IMR-90 (cell line): ENCODE data around the gene LMBRD2. TPM values are rescaled to one million over a fixed set of nuclear protein-coding genes. Genes with fewer than 3 reads are reported as not detected.

Experiments
- ATAC-seq: fragments of 200-7000 bp; cut with Tn5 transposase; 2 replicates; pipeline ENCODE4 v1.9.1; 2020; ENCODE audit warnings: low read depth, mild to moderate bottlenecking, moderate library complexity
- BruUV-seq: library from RNA; stranded (reverse); fragments of 400-500 nt; replicated peaks from 2 replicates; lab custom pipeline; 2021; lab: Mats Ljungman, UMichigan
- CTCF ChIA-PET: fragments of 300-600 bp; formaldehyde crosslinking; extraction: SDS; loops from one replicate; lab custom pipeline; 2021; ENCODE audit warnings: antibody characterized with exemption; lab: Yijun Ruan, JAX
- POLR2A ChIA-PET: fragments of 300-600 bp; sonication (Branson Sonifier 250); formaldehyde crosslinking; loops from one replicate; lab custom pipeline; 2022; ENCODE audit warnings: antibody characterized with exemption; ENCODE audit not compliant: unreplicated experiment; lab: Charles Lee
- DNase-seq: peaks from one replicate; pipeline ENCODE4 v3.0.0; 2013
- H2AFZ ChIP-seq: replicated peaks from 2 replicates; pipeline ENCODE3; 2013; ENCODE audit warnings: low read length, mild to moderate bottlenecking; ENCODE audit not compliant: poor library complexity
- H2AK5ac ChIP-seq: 2 replicates; pipeline ENCODE4 v1.6.1; 2013; ENCODE audit warnings: low read depth, low read length, inconsistent platforms
- H2AK9ac ChIP-seq: replicated peaks from 2 replicates; pipeline ENCODE3; 2013; ENCODE audit warnings: mild to moderate bottlenecking, low read depth, low read length, moderate library complexity; ENCODE audit not compliant: poor library complexity
- H2BK120ac ChIP-seq: 2 replicates; pipeline ENCODE4 v1.6.1; 2013; ENCODE audit warnings: low read depth, low read length, inconsistent platforms
- H2BK15ac ChIP-seq: 3 replicates; pipeline ENCODE4 v1.6.1; 2013; ENCODE audit warnings: low read depth, low read length, inconsistent platforms
- H2BK20ac ChIP-seq: 2 replicates; pipeline ENCODE4 v1.6.1; 2013; ENCODE audit warnings: low read depth, mild to moderate bottlenecking, inconsistent platforms, low read length, moderate library complexity
- H2BK5ac ChIP-seq: 2 replicates; pipeline ENCODE4 v1.6.1; 2013; ENCODE audit warnings: mild to moderate bottlenecking, low read depth, low read length, inconsistent platforms; ENCODE audit not compliant: poor library complexity, severe bottlenecking
- H3K14ac ChIP-seq: replicated peaks from 2 replicates; pipeline ENCODE4 v1.6.1; 2013; ENCODE audit warnings: low read depth, low read length, inconsistent platforms
- H3K18ac ChIP-seq: 2 replicates; pipeline ENCODE4 v1.6.1; 2013; ENCODE audit warnings: low read depth, low read length, control low read depth
- H3K23ac ChIP-seq: 2 replicates; pipeline ENCODE4 v1.6.1; 2013; ENCODE audit warnings: low read depth, low read length, inconsistent platforms
- H3K27ac ChIP-seq: 2 replicates; pipeline ENCODE4 v1.5.1; 2013; ENCODE audit warnings: mild to moderate bottlenecking, control low read depth, low read length; ENCODE audit not compliant: insufficient read depth
- H3K27me3 ChIP-seq: 2 replicates; pipeline ENCODE4 v1.6.1; 2013; ENCODE audit warnings: low read length; ENCODE audit not compliant: control insufficient read depth, insufficient read depth
- H3K36me3 ChIP-seq: 2 replicates; pipeline ENCODE4 v1.6.1; 2013; ENCODE audit warnings: low read length, mixed read lengths; ENCODE audit not compliant: control insufficient read depth, insufficient read depth
- H3K4ac ChIP-seq: 2 replicates; pipeline ENCODE4 v1.6.1; 2013; ENCODE audit warnings: low read depth, low read length, inconsistent platforms
- H3K4me1 ChIP-seq: 2 replicates; pipeline ENCODE4 v1.6.1; 2013; ENCODE audit warnings: low read length, mixed read lengths; ENCODE audit not compliant: control insufficient read depth, insufficient read depth
- H3K4me2 ChIP-seq: 2 replicates; pipeline ENCODE4 v1.6.1; 2013; ENCODE audit warnings: low read depth, mild to moderate bottlenecking, control low read depth, low read length, moderate library complexity
- H3K4me3 ChIP-seq: 2 replicates; pipeline ENCODE4 v1.5.1; 2013; ENCODE audit warnings: low read depth, mild to moderate bottlenecking, control low read depth, low read length, moderate library complexity; ENCODE audit not compliant: insufficient read depth
- H3K56ac ChIP-seq: 2 replicates; pipeline ENCODE4 v1.6.1; 2013; ENCODE audit warnings: low read length, inconsistent platforms; ENCODE audit not compliant: insufficient read depth; ENCODE audit errors: extremely low read depth
- H3K79me1 ChIP-seq, 2 experiments: 2 replicates each; pipeline ENCODE4 v1.6.1; 2013; ENCODE audit warnings: low read length in 2 of 2, inconsistent platforms in 1 of 2, low read depth in 1 of 2
- H3K9ac ChIP-seq: 2 replicates; pipeline ENCODE4 v1.6.1; 2013; ENCODE audit warnings: low read depth, low read length, control low read depth
- H3K9me1 ChIP-seq: 2 replicates; pipeline ENCODE4 v1.6.1; 2013; ENCODE audit warnings: low read length, inconsistent platforms; ENCODE audit not compliant: insufficient read depth
- H3K9me3 ChIP-seq: 2 replicates; pipeline ENCODE4 v1.6.1; 2013; ENCODE audit warnings: low read length; ENCODE audit not compliant: control insufficient read depth, insufficient read depth
- H4K20me1 ChIP-seq: 2 replicates; pipeline ENCODE4 v1.6.1; 2013; ENCODE audit warnings: low read length, inconsistent platforms; ENCODE audit not compliant: insufficient read depth
- H4K5ac ChIP-seq: 2 replicates; pipeline ENCODE4 v1.6.1; 2013; ENCODE audit warnings: mild to moderate bottlenecking, low read depth, low read length, control low read depth
- H4K8ac ChIP-seq, 2 experiments: 2 replicates each; pipeline ENCODE4 v1.6.1; 2013; ENCODE audit warnings: low read depth in 2 of 2, low read length in 2 of 2, control low read depth in 1 of 2, inconsistent platforms in 1 of 2
- H4K91ac ChIP-seq: 2 replicates; pipeline ENCODE4 v1.6.1; 2013; ENCODE audit warnings: low read depth, low read length, inconsistent platforms; ENCODE audit not compliant: insufficient read depth
- BHLHE40 ChIP-seq: fragments of 150-350 bp; IDR thresholded peaks from 2 replicates; pipeline ENCODE4 v1.6.1; 2016; ENCODE audit warnings: mild to moderate bottlenecking, low read depth, low read length
- CEBPB ChIP-seq: IDR thresholded peaks from 2 replicates; pipeline ENCODE4 v1.6.1; 2012; ENCODE audit warnings: low read depth, low read length, improper control_type of control experiment
- FOS ChIP-seq: fragments of 150-350 bp; IDR thresholded peaks from 2 replicates; pipeline ENCODE4 v1.6.1; 2016; ENCODE audit warnings: low read depth, low read length
- MAZ ChIP-seq: IDR thresholded peaks from 2 replicates; pipeline ENCODE4 v1.6.1; 2012; ENCODE audit warnings: low read depth, mild to moderate bottlenecking, low read length, improper control_type of control experiment, moderate library complexity, borderline replicate concordance
- MXI1 ChIP-seq: IDR thresholded peaks from 2 replicates; pipeline ENCODE4 v1.6.1; 2012; ENCODE audit warnings: low read depth, mild to moderate bottlenecking, low read length, moderate library complexity, borderline replicate concordance
- NFE2L2 ChIP-seq: fragments of 150-350 bp; IDR thresholded peaks from 2 replicates; pipeline ENCODE4 v1.6.1; 2016; ENCODE audit warnings: low read depth, mild to moderate bottlenecking, low read length
- POLR2A ChIP-seq: IDR thresholded peaks from 2 replicates; pipeline ENCODE4 v1.6.1; 2012; ENCODE audit warnings: mild to moderate bottlenecking, low read depth, low read length
- RAD21 ChIP-seq: IDR thresholded peaks from 2 replicates; pipeline ENCODE4 v1.6.1; 2012; ENCODE audit warnings: low read length, improper control_type of control experiment
- RCOR1 ChIP-seq: IDR thresholded peaks from 2 replicates; pipeline ENCODE4 v1.6.1; 2012; ENCODE audit warnings: mild to moderate bottlenecking, low read length, improper control_type of control experiment; ENCODE audit not compliant: insufficient replicate concordance
- RFX5 ChIP-seq: IDR thresholded peaks from 2 replicates; pipeline ENCODE4 v1.8.0; 2012; ENCODE audit warnings: low read depth, mild to moderate bottlenecking, low read length, moderate library complexity
- SMC3 ChIP-seq: fragments of 150-350 bp; IDR thresholded peaks from 2 replicates; pipeline ENCODE4 v1.6.1; 2016; ENCODE audit warnings: low read depth, mild to moderate bottlenecking, antibody characterized with exemption, low read length, moderate library complexity
- WGBS, 2 experiments: methylation state at CpG; one replicate each; pipeline versions ENCODE4 v1.1.5 to v1.1.7; 2013; ENCODE audit warnings: missing lambda C conversion rate in 2 of 2; ENCODE audit not compliant: insufficient read length in 1 of 2; ENCODE audit errors: extremely low coverage in 2 of 2; 5-methylcytosine and 5-hydroxymethylcytosine counted together
- dilution Hi-C: fragments of 300-500 bp; cut with HindIII; formaldehyde crosslinking; loops from one replicate; pipeline ENCODE4 v1.14.3; 2018; ENCODE audit warnings: low sequenced_read_pairs; ENCODE audit not compliant: unreplicated experiment
- in situ Hi-C: fragments of 300-500 bp; cut with MboI; formaldehyde crosslinking; loops from 3 replicates; pipeline ENCODE4 v1.14.3; 2019; ENCODE audit warnings: low sequenced_read_pairs, inconsistent platforms, mixed read lengths
- intact Hi-C: fragments of 100-400 bp; cut with micrococcal nuclease; formaldehyde crosslinking; loops from 2 replicates; pipeline ENCODE4 v1.10.0; 2022
- polyA plus RNA-seq, 3 experiments: library from polyadenylated mRNA; depleted of rRNA; stranded (reverse); fragments of >200 nt; gene quantifications; 2 replicates each; pipeline ENCODE4 v1.2.3, GENCODE V29; 2012; ENCODE audit warnings: low replicate concordance in 1 of 3
- total RNA-seq: library from RNA; depleted of rRNA; stranded (reverse); fragments of >200 nt; gene quantifications from 2 replicates; pipeline ENCODE4 v1.2.3, GENCODE V29; 2012
- TF ChIP-seq, protein P1 (sequence below): fragments of 150-350 bp; IDR thresholded peaks from 2 replicates; pipeline ENCODE4 v1.6.1; 2016; ENCODE audit warnings: low read depth, mild to moderate bottlenecking, low read length, moderate library complexity, borderline replicate concordance
- TF ChIP-seq, protein P2 (sequence below): fragments of 150-350 bp; IDR thresholded peaks from 2 replicates; pipeline ENCODE4 v1.6.1; 2017; ENCODE audit warnings: mild to moderate bottlenecking, antibody characterized with exemption, low read length, low read depth
- TF ChIP-seq, protein P3 (sequence below): conservative IDR thresholded peaks from 2 replicates; pipeline ENCODE4 v1.5.1; 2012; ENCODE audit warnings: mild to moderate bottlenecking, low read depth, low read length, improper control_type of control experiment

Gene LMBRD2
- total and polyA plus RNA-seq, 2 of the 4 experiments (the other 2 are of a cell fraction): 1.8 to 5.2 TPM

DNA sequence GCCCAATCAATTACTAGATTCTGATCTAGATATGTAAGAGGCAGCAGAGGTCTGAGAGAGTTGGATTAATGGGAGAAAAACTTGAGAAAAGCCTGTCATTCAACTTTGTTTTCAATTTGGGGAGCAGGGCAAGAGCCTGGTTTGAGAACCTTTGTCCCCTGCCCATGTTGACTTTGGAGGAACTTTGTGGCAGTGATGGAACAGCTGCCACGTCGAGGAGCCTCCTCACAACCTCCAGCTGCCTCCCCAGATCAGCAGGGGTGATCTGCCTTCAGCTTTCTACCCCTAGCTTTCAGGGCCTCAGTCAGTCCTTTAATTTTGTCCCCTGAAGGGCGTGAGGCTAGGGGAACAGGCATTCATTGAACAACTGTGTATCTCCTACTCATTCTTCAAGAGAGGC lies 8.9 kb upstream of the LMBRD2 start:
- Histone ChIP-seq H3K9me1 (0 out of 2 replicates have a peak, but pooled peaks cover 3% of the 10 kb centered on the region), H3K23ac (no peak overlapping the region), H2AFZ (no peak overlapping the region), H3K56ac (no peak overlapping the region), H4K5ac (no peak overlapping the region), H3K36me3 (peaks cover 50% of the 10 kb centered on the region), H2AK5ac (no peak overlapping the region), H3K4me3 (no peak overlapping the region), H3K4me2 (no peak overlapping the region), H3K9me3 (no peaks in the 10 kb centered on the region), H4K91ac (no peak overlapping the region), H2AK9ac (no peak overlapping the region), H3K27ac (no peak overlapping the region), H2BK15ac (no peak overlapping the region), H2BK120ac (no peak overlapping the region), H3K9ac (no peak overlapping the region), H3K18ac (no peak overlapping the region), H4K8ac (no peak overlapping the region), H4K20me1 (peaks cover 4% of the 10 kb centered on the region; the same call in 1 of the 2 replicates), H3K27me3 (no peaks in the 10 kb centered on the region), H3K79me1 (peaks cover 56 to 76% of the 10 kb centered on the region in 2 experiments), H3K4me1 (peaks cover 14% of the 10 kb centered on the region), H3K14ac (no peak overlapping the region), H2BK5ac (no peak overlapping the region), H2BK20ac (no peak overlapping the region), H3K4ac (no peak overlapping the region)
- CTCF ChIA-PET: no interaction called here
- no peak for ATAC-seq
- 100% methylated on average over 2 of the region's 3 CpGs; no CpG with 5 or more reads in 1 of the 2 experiments for WGBS, 2 experiments
- no TSS peak for BruUV-seq
- in situ Hi-C loops: no loop called here
- DNase-seq: no peak
- TF ChIP-seq NFE2L2: no peak
- TF ChIP-seq, protein P1, sequence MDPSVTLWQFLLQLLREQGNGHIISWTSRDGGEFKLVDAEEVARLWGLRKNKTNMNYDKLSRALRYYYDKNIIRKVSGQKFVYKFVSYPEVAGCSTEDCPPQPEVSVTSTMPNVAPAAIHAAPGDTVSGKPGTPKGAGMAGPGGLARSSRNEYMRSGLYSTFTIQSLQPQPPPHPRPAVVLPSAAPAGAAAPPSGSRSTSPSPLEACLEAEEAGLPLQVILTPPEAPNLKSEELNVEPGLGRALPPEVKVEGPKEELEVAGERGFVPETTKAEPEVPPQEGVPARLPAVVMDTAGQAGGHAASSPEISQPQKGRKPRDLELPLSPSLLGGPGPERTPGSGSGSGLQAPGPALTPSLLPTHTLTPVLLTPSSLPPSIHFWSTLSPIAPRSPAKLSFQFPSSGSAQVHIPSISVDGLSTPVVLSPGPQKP: no peak
- TF ChIP-seq RFX5: no peak
- no peak for TF ChIP-seq RAD21
- TF ChIP-seq, protein P2, sequence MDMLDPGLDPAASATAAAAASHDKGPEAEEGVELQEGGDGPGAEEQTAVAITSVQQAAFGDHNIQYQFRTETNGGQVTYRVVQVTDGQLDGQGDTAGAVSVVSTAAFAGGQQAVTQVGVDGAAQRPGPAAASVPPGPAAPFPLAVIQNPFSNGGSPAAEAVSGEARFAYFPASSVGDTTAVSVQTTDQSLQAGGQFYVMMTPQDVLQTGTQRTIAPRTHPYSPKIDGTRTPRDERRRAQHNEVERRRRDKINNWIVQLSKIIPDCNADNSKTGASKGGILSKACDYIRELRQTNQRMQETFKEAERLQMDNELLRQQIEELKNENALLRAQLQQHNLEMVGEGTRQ: no peak
- TF ChIP-seq BHLHE40: no peak
- TF ChIP-seq MXI1: no peak
- TF ChIP-seq CEBPB: no peak
- no peak for TF ChIP-seq FOS
- no peak for TF ChIP-seq MAZ
- no peak for TF ChIP-seq SMC3
- TF ChIP-seq RCOR1: no peak
- TF ChIP-seq, protein P3, sequence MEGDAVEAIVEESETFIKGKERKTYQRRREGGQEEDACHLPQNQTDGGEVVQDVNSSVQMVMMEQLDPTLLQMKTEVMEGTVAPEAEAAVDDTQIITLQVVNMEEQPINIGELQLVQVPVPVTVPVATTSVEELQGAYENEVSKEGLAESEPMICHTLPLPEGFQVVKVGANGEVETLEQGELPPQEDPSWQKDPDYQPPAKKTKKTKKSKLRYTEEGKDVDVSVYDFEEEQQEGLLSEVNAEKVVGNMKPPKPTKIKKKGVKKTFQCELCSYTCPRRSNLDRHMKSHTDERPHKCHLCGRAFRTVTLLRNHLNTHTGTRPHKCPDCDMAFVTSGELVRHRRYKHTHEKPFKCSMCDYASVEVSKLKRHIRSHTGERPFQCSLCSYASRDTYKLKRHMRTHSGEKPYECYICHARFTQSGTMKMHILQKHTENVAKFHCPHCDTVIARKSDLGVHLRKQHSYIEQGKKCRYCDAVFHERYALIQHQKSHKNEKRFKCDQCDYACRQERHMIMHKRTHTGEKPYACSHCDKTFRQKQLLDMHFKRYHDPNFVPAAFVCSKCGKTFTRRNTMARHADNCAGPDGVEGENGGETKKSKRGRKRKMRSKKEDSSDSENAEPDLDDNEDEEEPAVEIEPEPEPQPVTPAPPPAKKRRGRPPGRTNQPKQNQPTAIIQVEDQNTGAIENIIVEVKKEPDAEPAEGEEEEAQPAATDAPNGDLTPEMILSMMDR: no peak
- TF ChIP-seq POLR2A: no peak
- POLR2A ChIA-PET: no interaction called here
- intact Hi-C loops: no loop called here
- dilution Hi-C loops: no loop called here
